HG03064 (cell line): ENCODE results near the gene SWI5.
"Not testable (repeated sequence)": the region's sequence is repeated elsewhere in the genome, so short reads cannot be mapped to it uniquely, and the experiment has no call there.

Experiments
- ATAC-seq: cut with Tn5 transposase; IDR thresholded peaks from one replicate; pipeline ENCODE4 v1.9.1; 2021; ENCODE audit warnings: low read depth; ENCODE audit not compliant: unreplicated experiment

Gene SWI5

GRCh38 chr9:128275198-128276007 lies 673 bp upstream of the SWI5 start, which contains the start of gene GOLGA2:
Gene GOLGA2, minus strand, starts transcription at chr9:128276007. Its CDS starts 31 bp downstream, at chr9:128275976.
- peak; percentile 44 for ATAC-seq

GRCh38 chr9:128276574-128277270 lies 646 bp downstream of the SWI5 start:
- ATAC-seq = no peak

GRCh38 chr9:128279088-128280073 lies 3.3 kb downstream of the SWI5 start:
- not testable (repeated sequence) for ATAC-seq

DNA sequence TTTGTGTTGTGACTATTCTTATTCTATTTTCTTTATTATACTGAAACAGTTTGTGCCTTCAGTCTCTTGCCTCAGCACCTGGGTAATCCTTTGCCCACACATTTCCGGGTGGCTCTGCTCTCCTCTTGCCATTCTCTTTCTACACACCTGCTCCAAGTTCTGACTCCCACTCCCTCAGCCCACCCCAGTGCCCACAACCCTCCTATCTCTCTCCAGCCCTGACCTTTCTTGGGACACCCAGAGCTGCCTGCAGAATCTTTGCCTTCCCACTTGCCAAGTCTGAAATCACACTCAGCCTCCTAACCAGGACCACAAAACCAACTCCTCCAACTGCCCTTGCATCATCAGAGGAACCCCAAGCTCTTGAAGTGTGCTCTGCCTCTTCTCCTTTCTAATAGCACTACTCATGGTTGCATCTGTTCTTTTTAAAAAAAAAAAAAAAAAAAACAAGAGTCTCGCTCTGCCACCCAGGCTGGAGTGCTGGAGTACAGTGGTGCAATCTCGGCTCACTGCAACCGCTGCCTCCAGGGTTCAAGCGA lies 4.1 kb downstream of the SWI5 start:
- no peak for ATAC-seq

DNA sequence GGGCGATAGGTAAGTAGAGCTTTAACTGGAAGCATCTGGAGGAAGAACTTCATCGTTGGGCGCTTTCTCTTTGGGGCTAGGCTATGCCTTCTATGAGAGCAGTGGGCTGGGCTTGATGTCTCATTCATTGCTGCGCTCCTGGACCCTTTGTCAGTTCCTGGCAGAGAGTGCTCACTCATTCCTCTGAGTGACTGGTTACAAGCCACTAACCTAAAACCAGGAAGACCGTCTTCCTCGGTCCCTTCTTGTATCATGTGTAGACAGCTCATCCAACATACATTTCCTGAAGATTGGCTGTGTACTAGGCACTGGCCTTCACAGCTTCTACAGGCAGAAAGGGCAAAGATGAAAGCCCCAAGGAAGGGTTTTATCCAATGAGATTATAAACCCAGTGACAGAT lies 6.4 kb downstream of the SWI5 start:
- ATAC-seq = no peak

GRCh38 chr9:128285033-128285784 lies 9.1 kb downstream of the SWI5 start:
- no peak for ATAC-seq

GRCh38 chr9:128286440-128286839 lies 10.4 kb downstream of the SWI5 start:
- no peak for ATAC-seq

GRCh38 chr9:128288273-128289004 lies 12.4 kb downstream of the SWI5 start:
- ATAC-seq = no peak

- ATAC-seq = no peak
These were observed 15.9 kb downstream of the SWI5 start for GRCh38 chr9:128292009-128292408.

GRCh38 chr9:128293091-128293490 lies 17.0 kb downstream of the SWI5 start:
- ATAC-seq = no peak

DNA sequence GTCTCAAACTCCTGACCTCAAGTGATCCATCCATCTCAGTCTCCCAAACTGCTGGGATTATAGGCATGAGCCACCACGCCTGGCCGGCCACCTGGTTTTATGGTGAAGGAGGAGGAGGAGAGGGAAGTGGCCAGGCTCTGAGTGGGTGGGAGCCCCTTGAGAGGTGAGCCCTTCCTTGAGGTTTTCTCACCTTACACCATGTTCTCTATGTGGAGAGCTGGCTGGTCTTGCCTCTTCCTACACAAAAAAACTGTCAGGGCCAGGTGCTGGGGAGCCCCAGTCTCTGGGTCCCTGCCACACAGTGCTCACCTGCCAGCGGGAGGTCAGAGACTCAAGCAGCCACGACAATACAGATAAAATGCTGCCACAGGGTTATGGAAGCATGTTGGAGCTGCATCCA lies 18.1 kb downstream of the SWI5 start:
- no peak for ATAC-seq

GRCh38 chr9:128296340-128297220 lies 20.5 kb downstream of the SWI5 start:
- ATAC-seq = no peak

- no peak for ATAC-seq
These were observed 21.2 kb downstream of the SWI5 start for GRCh38 chr9:128297221-128297773.

GRCh38 chr9:128298535-128299482 lies 22.7 kb downstream of the SWI5 start:
- ATAC-seq = no peak

DNA sequence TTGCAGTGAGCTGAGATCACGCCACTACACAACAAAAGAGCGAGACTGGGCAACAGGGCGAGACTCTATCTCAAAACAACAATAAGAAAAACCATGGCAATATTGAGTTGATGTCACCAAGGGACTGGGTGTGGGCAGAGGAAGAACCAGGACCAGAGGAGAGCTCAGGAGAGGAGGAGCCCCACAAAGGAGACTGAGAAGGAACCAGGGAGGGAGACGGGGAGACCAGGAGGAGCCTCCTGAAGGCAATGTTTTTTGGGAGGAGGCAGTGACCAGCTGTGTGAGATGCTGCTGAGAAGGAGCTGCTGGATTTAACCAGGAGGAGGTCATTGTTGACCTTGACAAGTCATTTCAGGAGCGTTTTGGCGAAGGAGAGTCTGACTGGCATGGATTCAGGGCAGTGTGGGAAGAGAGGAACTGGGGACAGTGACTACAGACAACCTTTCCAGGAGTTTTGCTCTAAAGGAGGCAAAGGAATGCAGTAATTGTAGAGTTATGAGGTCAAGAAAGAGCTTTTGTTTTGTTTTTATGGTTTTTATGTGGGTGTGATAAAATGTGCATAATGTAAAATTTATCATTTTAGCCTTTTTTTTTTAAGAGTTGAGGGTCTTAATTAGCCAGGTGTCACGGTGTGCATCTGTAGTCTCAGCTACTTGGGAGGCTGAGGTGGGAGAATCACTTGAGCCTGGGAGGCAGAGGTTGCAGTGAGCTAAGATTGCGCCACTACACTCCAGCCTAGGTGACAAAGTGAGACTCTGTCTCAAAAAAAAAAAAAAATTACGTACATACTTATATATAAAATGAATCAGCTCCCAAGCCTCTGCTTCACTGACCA lies 28.3 kb downstream of the SWI5 start:
- ATAC-seq = no peak

DNA sequence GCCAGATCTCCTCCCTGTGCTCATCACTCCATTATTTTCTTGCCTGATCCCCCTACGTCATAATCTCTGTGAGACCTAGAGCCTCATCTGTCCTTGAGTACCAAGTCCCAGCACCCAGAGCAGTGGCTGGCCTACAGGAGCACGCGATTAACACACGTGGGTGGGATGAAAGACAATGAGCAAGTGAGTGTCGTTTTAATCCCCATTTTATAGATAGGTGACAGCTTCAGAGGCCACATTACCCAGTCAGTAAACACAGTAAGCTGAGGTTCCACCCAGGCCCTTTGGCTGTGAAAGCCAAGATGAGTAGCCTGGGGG lies 28.9 kb downstream of the SWI5 start:
- no peak for ATAC-seq
